Right lobe of liver (tissue), 6 donors: ENCODE measurements around the gene PARD6B. TPM values are rescaled to one million over a fixed set of nuclear protein-coding genes. Genes with fewer than 3 reads are reported as not detected.
A peak's percentile ranks its signal among the peaks of the same experiment; 100 is the strongest.

Experiments
- ATAC-seq, 4 donors: fragments of 200-7000 bp; cut with Tn5 transposase; one replicate each; pipeline ENCODE4 v1.9.1; 2020; ENCODE audit warnings: mild to moderate bottlenecking in 4 of 4, moderate library complexity in 4 of 4
- DNase-seq, 3 donors: peaks; one replicate each; pipeline ENCODE4 v3.0.0-alpha.2; 2020
- H3K27ac ChIP-seq, 3 donors: fragments of 200-600 bp; one replicate each; pipeline ENCODE4 v1.8.0; 2022
- H3K27me3 ChIP-seq, 2 donors: fragments of 200-600 bp; one replicate each; pipeline ENCODE4 v1.8.0; 2022
- H3K36me3 ChIP-seq, 4 donors: fragments of 200-600 bp; sonication (generic) in 1 of 4; one replicate each; pipeline versions ENCODE4 v1.5.1 to v1.8.0; 2017 to 2022; ENCODE audit warnings: control low read depth in 1 of 4
- H3K4me1 ChIP-seq, 4 donors: fragments of 200-600 bp; sonication (generic) in 1 of 4; one replicate each; pipeline versions ENCODE4 v1.5.1 to v1.8.0; 2017 to 2022; ENCODE audit warnings: control low read depth in 1 of 4
- H3K4me3 ChIP-seq, 3 donors: fragments of 200-600 bp; one replicate each; pipeline ENCODE4 v1.8.0; 2022
- H3K9me3 ChIP-seq, 4 donors: fragments of 200-600 bp; sonication (generic) in 1 of 4; one replicate each; pipeline versions ENCODE4 v1.5.1 to v1.8.0; 2017 to 2022; ENCODE audit warnings: control low read depth in 1 of 4
- POLR2A ChIP-seq: fragments of 450-650 bp; IDR thresholded peaks from one replicate; pipeline ENCODE4 v1.6.1; 2017; ENCODE audit warnings: antibody characterized with exemption, mild to moderate bottlenecking
- whole genome bisulfite sequencing: methylation state at CpG from one replicate; pipeline ENCODE4 v1.1.6; 2018; ENCODE audit warnings: low coverage, low lambda C conversion rate; ENCODE audit not compliant: insufficient coverage; ENCODE audit errors: missing lambda C conversion rate; 5-methylcytosine and 5-hydroxymethylcytosine counted together
- intact Hi-C, 2 donors: fragments of 100-400 bp; cut with DNase I; formaldehyde crosslinking; loops; one replicate each; pipeline versions ENCODE4 v1.11.2 to v1.14.1; 2022
- total RNA-seq, 6 experiments: library from RNA; depleted of rRNA in 2 of 6; stranded (reverse); fragments of >200 nt in 2 of 6; fragmentation: NEBNext Ultra II Directional in 3 of 6; extraction: Animal tissue kit (Norgen Biotek cat#: 25700) in 3 of 6; gene quantifications; one replicate each; pipeline versions ENCODE4 v1.1.0 to v1.2.4, GENCODE V29; 2016 to 2023
- TF ChIP-seq, protein P1 (sequence below), 4 donors: fragments of 200-600 bp in 3 of 4; fragments of 450-650 bp in 1 of 4; IDR thresholded peaks; one replicate each; pipeline versions ENCODE4 v1.5.1 to v1.8.0; 2016 to 2022; ENCODE audit warnings: antibody characterized with exemption in 4 of 4, mild to moderate bottlenecking in 2 of 4
- donor health status: DM: no; HTN: yes; CAD: no.
- donor health status: DM: no; HTN: no; CAD: no.
- donor health status: DM: no; HTN: no; CAD: no.
- donor health status: DM: no; HTN: yes; CAD: no.
- donor health status: DM: no; HTN: yes; CAD: no.

The PARD6B gene
- total RNA-seq, 6 experiments from 2014 or later, result 6.6 to 11.1 (median 8.5) TPM

DNA sequence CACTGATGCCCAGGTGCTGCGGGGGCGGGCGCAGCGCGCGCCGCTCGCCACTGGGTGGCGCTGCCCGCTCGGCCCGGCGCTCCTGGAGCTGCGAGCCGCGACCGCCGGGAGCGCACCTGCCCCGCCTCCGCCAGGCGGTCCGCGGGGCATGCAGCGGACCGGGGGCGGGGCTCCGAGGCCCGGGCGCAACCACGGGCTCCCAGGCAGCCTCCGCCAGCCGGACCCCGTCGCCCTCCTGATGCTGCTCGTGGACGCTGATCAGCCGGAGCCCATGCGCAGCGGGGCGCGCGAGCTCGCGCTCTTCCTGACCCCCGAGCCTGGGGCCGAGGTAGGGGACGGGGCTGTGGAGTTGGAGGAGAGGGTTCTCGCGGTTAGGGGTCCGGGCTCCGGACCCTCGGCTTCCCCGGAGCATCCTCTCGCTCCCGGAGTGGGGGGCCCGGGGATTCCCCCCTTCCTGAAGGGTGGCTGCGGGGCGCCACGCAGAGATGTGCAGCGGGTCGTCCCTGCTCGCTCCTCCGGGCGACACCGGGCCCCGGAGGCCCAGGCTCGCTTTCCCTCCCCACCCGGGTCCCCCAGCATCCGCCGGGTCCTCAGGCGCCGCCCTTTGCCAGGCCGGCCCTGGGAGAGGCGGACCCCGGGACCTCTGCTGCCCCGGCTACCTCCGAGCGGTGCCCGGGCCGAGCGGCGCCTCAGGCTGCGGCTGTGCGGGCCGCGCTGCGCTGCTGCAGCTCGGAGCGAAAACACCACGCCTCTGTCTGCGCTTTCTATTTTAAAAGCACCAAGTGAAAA lies 63.7 kb downstream of the PARD6B start, which contains the start of gene BCAS4:
Gene BCAS4, plus strand, starts transcription at position 216 of the 789 bp plus-strand sequence. Its CDS starts 23 bp downstream, at position 239.
- intact Hi-C loops, result no loop called here
- peaks cover 0 to 8% (median 4%) of the 10 kb centered on the region in 4 donors for H3K4me1 ChIP-seq
- 0% methylated on average over 1 of the region's 92 CpGs for WGBS
- no peaks in the 10 kb centered on the region for H3K9me3 ChIP-seq
- DNase-seq (peak; percentile 78 to 80 (median 78)), ATAC-seq (peak; percentile 82 to 94 (median 90))
- H3K27me3 ChIP-seq, result no peaks in the 10 kb centered on the region
- peak within 1 kb of the TSS; percentile 76 to 80 (median 78) for H3K4me3 ChIP-seq
- no peaks in the 10 kb centered on the region for H3K36me3 ChIP-seq
- peak within 1 kb of the TSS in 1 of 3 donors; percentile 24 for H3K27ac ChIP-seq
- TF ChIP-seq, protein P1, sequence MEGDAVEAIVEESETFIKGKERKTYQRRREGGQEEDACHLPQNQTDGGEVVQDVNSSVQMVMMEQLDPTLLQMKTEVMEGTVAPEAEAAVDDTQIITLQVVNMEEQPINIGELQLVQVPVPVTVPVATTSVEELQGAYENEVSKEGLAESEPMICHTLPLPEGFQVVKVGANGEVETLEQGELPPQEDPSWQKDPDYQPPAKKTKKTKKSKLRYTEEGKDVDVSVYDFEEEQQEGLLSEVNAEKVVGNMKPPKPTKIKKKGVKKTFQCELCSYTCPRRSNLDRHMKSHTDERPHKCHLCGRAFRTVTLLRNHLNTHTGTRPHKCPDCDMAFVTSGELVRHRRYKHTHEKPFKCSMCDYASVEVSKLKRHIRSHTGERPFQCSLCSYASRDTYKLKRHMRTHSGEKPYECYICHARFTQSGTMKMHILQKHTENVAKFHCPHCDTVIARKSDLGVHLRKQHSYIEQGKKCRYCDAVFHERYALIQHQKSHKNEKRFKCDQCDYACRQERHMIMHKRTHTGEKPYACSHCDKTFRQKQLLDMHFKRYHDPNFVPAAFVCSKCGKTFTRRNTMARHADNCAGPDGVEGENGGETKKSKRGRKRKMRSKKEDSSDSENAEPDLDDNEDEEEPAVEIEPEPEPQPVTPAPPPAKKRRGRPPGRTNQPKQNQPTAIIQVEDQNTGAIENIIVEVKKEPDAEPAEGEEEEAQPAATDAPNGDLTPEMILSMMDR (IDR thresholded peaks at IDR 0.05), result peak; percentile 81 to 100 (median 90)
- TF ChIP-seq POLR2A, result no peak

DNA sequence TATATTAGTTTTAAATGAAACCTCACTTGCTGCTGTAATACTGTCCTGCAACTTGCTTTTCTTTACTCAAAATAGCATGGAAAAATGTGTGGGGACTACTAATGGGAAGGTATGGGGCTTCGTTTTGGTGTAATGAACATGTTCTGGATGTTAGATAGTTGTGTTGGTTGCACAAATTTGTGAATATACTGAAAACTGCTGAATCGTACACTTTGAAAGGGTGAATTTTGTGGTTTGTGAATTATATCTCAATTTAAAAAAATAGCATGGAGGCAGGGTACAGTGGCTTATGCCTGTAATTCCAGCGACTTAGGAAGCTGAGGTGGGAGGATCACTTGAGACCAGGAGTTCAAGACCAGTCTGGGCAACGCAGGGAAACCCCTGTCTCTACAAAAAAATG lies 65.8 kb downstream of the PARD6B start:
- no peak for ATAC-seq
- Histone ChIP-seq H3K36me3 (no peaks in the 10 kb centered on the region), H3K9me3 (no peaks in the 10 kb centered on the region), H3K4me3 (no peak overlapping the region), H3K27me3 (no peaks in the 10 kb centered on the region), H3K4me1 (peaks cover 0 to 8% (median 0%) of the 10 kb centered on the region in 4 donors), H3K27ac (no peak overlapping the region)
- no peak for DNase-seq
- WGBS, result 89% methylated on average over 4 of the region's 4 CpGs
- intact Hi-C loops, result no loop called here
- TF ChIP-seq POLR2A, result no peak
- TF ChIP-seq, protein P1 (IDR thresholded peaks at IDR 0.05), result no peak

DNA sequence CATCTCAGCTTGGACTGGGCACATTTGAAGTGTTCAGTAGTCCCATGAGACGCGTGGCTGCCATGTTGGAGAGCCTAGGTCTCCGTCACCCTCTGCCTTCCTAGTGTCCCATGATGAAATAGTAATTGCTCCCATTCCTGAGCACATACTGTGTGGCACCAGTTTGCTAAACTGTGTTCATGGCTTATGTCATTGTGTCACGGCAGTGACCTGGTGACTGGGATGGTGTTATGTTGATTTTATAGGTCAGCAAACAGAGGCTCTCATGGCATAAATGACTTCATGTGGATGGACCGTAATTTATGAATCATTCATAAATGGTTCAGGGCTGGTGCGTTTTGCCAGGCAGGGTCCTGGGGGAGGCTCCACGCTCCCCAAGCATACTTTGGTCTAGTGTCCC lies 67.3 kb downstream of the PARD6B start:
- no peak for ATAC-seq
- 77% methylated on average over 5 of the region's 7 CpGs for WGBS
- peak in 1 of 3 donors; percentile 14 for DNase-seq
- H3K36me3 ChIP-seq, result no peaks in the 10 kb centered on the region
- H3K4me3 ChIP-seq, result no peak overlapping the region
- H3K27me3 ChIP-seq, result no peaks in the 10 kb centered on the region
- TF ChIP-seq, protein P1 (IDR thresholded peaks at IDR 0.05), result no peak
- TF ChIP-seq POLR2A, result no peak
- no peaks in the 10 kb centered on the region for H3K9me3 ChIP-seq
- H3K4me1 ChIP-seq, result peaks cover 0 to 8% (median 0%) of the 10 kb centered on the region in 4 donors
- intact Hi-C loops, result no loop called here
- H3K27ac ChIP-seq, result no peak overlapping the region

DNA sequence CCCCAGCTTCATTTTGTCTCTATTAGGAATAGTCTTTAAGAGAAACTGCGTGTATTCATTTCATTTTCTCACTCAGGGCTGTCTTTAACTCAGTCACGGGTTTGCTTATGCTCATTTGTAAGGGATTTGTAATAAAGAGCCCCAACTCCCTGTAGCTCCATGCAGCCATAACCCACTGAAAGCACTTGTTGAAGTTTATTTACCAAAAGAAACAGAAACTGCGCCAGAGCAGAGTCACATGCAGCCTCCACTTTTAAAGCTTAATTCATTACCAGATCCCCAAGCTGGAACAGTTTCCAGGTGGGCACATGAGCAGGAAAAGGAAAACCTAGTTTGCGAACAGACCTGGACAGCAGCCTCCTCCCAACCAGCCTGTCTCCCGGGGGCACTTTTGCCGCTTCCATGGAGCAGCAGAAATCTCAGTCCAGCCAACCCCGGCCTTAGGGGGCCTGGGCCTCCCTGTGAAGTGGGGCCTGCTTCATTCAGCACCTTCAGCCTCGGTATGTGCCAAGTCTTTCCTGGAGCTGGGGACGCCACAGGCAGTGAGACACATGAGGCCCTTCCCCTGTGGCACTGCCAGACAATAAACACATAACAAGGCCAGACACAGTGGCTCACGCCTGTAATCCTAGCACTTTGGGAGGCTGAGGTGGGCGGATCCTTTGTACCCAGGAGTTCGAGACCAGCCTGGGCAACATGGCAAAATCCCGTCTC lies 68.0 kb downstream of the PARD6B start:
- H3K4me1 ChIP-seq, result peaks cover 0 to 3% (median 0%) of the 10 kb centered on the region in 4 donors
- peak in 1 of 3 donors; percentile 31 for DNase-seq
- intact Hi-C loops, result no loop called here
- H3K4me3 ChIP-seq, result no peak overlapping the region
- no peaks in the 10 kb centered on the region for H3K36me3 ChIP-seq
- ATAC-seq, result no peak
- H3K9me3 ChIP-seq, result no peaks in the 10 kb centered on the region
- 82% methylated on average over 6 of the region's 13 CpGs for WGBS
- no peaks in the 10 kb centered on the region for H3K27me3 ChIP-seq
- H3K27ac ChIP-seq, result no peak overlapping the region
- TF ChIP-seq, protein P1 (IDR thresholded peaks at IDR 0.05), result no peak
- TF ChIP-seq POLR2A, result no peak
